ENCODE measurements around the gene SLC1A1.

SLC1A1 gene

GRCh38 chr9:4538621-4539020 lies 48.4 kb downstream of the SLC1A1 start:
- TF ChIP-seq EP300 (IDR thresholded peaks at IDR 0.05; ENCODE audit: borderline replicate concordance) (no peak), YY1 (IDR thresholded peaks at IDR 0.05; ENCODE audit: low read depth) (no peak), TCF12 (IDR thresholded peaks at IDR 0.05; ENCODE audit: low read depth) (no peak), REST (IDR thresholded peaks at IDR 0.05; ENCODE audit: low read depth) (no peak), RAD21 (IDR thresholded peaks at IDR 0.05; ENCODE audit: low read depth) (no peak), NFIC (IDR thresholded peaks at IDR 0.05) (no peak), USF1 (IDR thresholded peaks at IDR 0.05) (no peak), TAF1 (IDR thresholded peaks at IDR 0.05; ENCODE audit: low read depth) (no peak), ZBTB7A (IDR thresholded peaks at IDR 0.05; ENCODE audit: low read depth) (no peak), CREB1 (IDR thresholded peaks at IDR 0.05; ENCODE audit: low read depth) (no peak), CEBPB (IDR thresholded peaks at IDR 0.05) (no peak), EGR1 (IDR thresholded peaks at IDR 0.05) (no peak)
- TF ChIP-seq, protein P1, sequence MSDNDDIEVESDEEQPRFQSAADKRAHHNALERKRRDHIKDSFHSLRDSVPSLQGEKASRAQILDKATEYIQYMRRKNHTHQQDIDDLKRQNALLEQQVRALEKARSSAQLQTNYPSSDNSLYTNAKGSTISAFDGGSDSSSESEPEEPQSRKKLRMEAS (IDR thresholded peaks at IDR 0.05): no peak

DNA sequence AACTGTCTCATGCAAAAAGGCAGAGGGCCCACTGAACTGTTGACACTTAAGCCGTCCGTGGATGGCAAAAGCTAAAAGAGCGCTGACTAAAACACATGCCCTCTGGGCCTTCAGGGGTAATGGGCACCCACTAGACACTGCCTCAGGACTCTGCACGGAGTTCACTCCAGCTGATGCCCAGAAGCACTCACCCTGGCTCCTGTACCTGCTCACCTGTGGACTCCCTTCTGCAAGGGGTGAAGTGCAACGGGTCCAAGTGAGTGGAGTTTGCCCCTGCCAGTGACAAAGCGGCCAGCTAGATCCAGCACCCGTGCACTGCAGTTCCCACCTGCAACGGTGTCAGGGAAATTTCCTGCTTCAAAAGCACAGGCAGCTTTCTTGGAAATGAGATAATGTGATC lies 50.2 kb downstream of the SLC1A1 start:
- TF ChIP-seq REST (IDR thresholded peaks at IDR 0.05; ENCODE audit: low read depth) (no peak), CEBPB (IDR thresholded peaks at IDR 0.05) (no peak), USF1 (IDR thresholded peaks at IDR 0.05) (no peak), TCF12 (IDR thresholded peaks at IDR 0.05; ENCODE audit: low read depth) (no peak)

GRCh38 chr9:4541281-4541680 lies 51.0 kb downstream of the SLC1A1 start:
- TF ChIP-seq FOXM1 (IDR thresholded peaks at IDR 0.05; ENCODE audit: borderline replicate concordance, low read depth) (no peak), REST (IDR thresholded peaks at IDR 0.05; ENCODE audit: low read depth) (no peak), TCF12 (IDR thresholded peaks at IDR 0.05; ENCODE audit: low read depth) (no peak), USF1 (IDR thresholded peaks at IDR 0.05) (no peak), RAD21 (IDR thresholded peaks at IDR 0.05; ENCODE audit: low read depth) (no peak), CEBPB (IDR thresholded peaks at IDR 0.05) (no peak), EGR1 (IDR thresholded peaks at IDR 0.05) (no peak), CREB1 (IDR thresholded peaks at IDR 0.05; ENCODE audit: low read depth) (no peak), YY1 (IDR thresholded peaks at IDR 0.05; ENCODE audit: low read depth) (no peak), EP300 (IDR thresholded peaks at IDR 0.05; ENCODE audit: borderline replicate concordance) (no peak), ZBTB7A (IDR thresholded peaks at IDR 0.05; ENCODE audit: low read depth) (no peak)
- TF ChIP-seq, protein P1 (IDR thresholded peaks at IDR 0.05): no peak

GRCh38 chr9:4541856-4542255 lies 51.6 kb downstream of the SLC1A1 start:
- TF ChIP-seq YY1 (IDR thresholded peaks at IDR 0.05; ENCODE audit: low read depth) (no peak), TCF12 (IDR thresholded peaks at IDR 0.05; ENCODE audit: low read depth) (no peak), REST (IDR thresholded peaks at IDR 0.05; ENCODE audit: low read depth) (no peak), EP300 (IDR thresholded peaks at IDR 0.05; ENCODE audit: borderline replicate concordance) (no peak), NFIC (IDR thresholded peaks at IDR 0.05) (no peak), TAF1 (IDR thresholded peaks at IDR 0.05; ENCODE audit: low read depth) (no peak), USF1 (IDR thresholded peaks at IDR 0.05) (no peak), FOXM1 (IDR thresholded peaks at IDR 0.05; ENCODE audit: borderline replicate concordance, low read depth) (no peak), CEBPB (IDR thresholded peaks at IDR 0.05) (no peak), ZBTB7A (IDR thresholded peaks at IDR 0.05; ENCODE audit: low read depth) (no peak), EGR1 (IDR thresholded peaks at IDR 0.05) (no peak), CREB1 (IDR thresholded peaks at IDR 0.05; ENCODE audit: low read depth) (no peak), RAD21 (IDR thresholded peaks at IDR 0.05; ENCODE audit: low read depth) (no peak), TEAD4 (IDR thresholded peaks at IDR 0.05) (no peak)
- TF ChIP-seq, protein P1 (IDR thresholded peaks at IDR 0.05): no peak

Data from Ishikawa (cell line).